GM10266 (cell line): Measurements from ENCODE around the gene ZNF428.

ENCODE experiments used
- DNase-seq: peaks from one replicate; pipeline ENCODE4 v3.0.0; 2012; ENCODE audit errors: extremely low spot score
- CTCF ChIP-seq: IDR thresholded peaks from 2 replicates; pipeline ENCODE4 v1.5.1; 2012; ENCODE audit warnings: mild to moderate bottlenecking, low read depth; ENCODE audit not compliant: control insufficient read depth, insufficient read depth; ENCODE audit errors: missing control alignments

Gene ZNF428

GRCh38 chr19:43563816-43564457 lies 55.5 kb downstream of the ZNF428 start:
- TF ChIP-seq CTCF = no peak
- DNase-seq = no peak

- peak; percentile 50 for DNase-seq
Observed at GRCh38 chr19:43562698-43563241, 56.7 kb downstream of the ZNF428 start.

GRCh38 chr19:43562226-43562697 lies 57.2 kb downstream of the ZNF428 start:
- no peak for TF ChIP-seq CTCF
- DNase-seq = no peak

More at GRCh38 chr19:43562698-43563241, 56.7 kb downstream of the ZNF428 start:
- TF ChIP-seq CTCF = no peak

GRCh38 chr19:43561139-43561970 lies 58.1 kb downstream of the ZNF428 start:
- TF ChIP-seq CTCF = no peak
- no peak for DNase-seq

GRCh38 chr19:43560687-43561086 lies 58.7 kb downstream of the ZNF428 start:
- TF ChIP-seq CTCF = no peak
- DNase-seq = no peak
